GM21423 (cell line): ENCODE data around the gene CRK.
A peak's percentile ranks its signal among the peaks of the same experiment; 100 is the strongest.

Experiments
- ATAC-seq: cut with Tn5 transposase; IDR thresholded peaks from one replicate; pipeline ENCODE4 v1.9.1; 2021; ENCODE audit warnings: mild to moderate bottlenecking, moderate library complexity; ENCODE audit not compliant: unreplicated experiment

The CRK gene

DNA sequence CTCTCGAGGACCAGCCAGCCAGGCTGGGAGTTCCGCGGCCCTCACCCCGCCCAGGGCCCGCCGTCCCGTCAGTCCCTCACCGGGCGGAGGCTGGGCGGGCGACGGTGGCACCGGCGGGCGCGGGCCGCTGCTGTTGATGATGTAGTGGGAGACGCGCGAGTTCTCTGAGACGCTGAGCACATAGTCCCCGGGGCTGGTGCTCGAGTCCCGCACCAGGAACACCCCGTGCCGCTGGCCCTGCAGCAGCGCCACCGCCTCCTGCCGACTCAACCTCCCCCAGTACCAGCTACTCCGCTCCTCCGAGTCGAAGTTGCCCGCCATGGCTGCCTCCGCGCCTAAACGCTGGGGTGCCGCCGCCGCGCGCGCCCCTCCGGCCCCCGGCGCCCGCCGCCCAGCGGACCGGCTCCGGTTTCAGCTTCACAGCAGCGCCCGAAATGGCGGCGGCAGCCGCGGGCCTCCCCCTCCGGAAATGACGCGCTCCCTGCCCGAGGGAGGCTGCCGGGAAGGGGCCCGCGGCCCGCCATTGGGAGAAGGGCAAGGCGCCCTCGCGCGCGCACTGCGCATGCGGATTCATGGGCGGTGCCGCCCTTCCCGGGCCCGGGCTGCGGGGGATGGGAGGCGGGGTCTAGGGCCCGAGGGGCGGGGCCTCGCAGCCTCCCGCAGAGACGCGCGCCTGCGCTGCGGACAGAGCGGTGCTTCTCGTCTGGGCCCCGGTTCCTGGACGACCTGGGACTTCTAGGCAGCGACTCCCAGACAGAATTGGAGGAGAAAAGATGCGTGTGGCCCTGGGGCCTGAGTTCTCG is at the start of gene CRK:
TSS of gene CRK (minus strand) at position 436 of the 803 bp plus-strand sequence. CDS start at position 321, 115 bp downstream.
- ATAC-seq = peak; percentile 86

GRCh38 chr17:1505586-1505985 is 49.6 kb upstream of the CRK start:
- ATAC-seq = no peak

- no peak for ATAC-seq
Observed at GRCh38 chr17:1504866-1505265, 48.8 kb upstream of the CRK start.

DNA sequence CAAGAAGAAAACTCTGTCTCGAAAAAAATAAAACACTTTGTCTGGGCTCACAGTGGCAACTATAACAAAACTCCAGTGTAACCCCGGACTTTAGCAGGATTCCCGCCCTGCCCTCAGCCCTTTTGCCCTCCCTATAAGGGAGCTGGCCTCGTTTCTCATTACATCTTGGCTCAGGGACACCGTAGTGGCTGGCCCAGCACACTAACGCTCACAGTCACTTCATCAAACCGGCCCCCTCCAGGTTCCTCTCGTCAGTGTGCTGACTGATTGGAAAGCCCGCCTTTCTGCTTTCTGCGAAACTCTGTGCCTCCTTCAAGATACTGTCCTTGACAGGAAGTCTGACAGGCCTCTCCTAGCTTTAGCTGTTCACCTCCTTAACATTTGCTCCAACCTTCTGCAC is 47.7 kb upstream of the CRK start:
- ATAC-seq = no peak

DNA sequence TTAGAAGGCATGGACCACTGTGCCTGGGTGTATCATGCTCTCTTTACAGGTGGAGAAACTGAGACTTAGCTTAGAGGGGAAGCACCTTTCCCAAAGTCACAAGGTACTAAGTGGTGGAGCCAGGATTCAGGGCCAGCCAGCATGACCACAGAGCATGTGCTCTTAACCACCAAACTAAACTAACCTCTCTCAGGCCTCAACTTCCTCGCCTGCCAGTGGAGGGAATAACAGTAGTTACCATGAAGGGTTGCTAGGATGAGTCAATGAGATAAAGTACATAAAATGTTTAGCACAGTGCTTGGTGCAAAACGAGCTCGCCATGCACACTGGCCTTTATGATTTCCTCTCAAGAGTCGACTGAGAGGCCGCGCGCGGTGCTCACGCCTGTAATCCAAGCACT is 42.8 kb upstream of the CRK start:
- ATAC-seq = no peak

DNA sequence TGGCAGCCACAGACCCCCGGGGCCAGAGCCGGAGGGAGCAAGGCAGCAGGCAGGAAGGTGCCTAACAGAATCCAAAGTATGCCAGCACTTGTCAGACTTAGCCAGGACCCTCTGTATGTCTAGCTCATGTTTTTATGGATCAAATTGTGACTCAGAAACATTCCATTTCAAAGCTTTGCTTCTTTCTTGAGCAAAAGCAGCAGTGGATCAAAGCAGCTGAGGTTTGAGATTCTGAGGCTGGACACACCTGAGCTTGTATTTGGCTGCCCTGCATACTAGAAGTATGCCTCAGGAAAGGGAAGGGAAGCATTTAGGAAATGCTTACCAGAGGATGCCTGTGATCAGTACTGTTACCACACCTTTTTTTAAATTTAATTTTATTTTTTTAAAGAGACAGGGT is 42.2 kb upstream of the CRK start:
- no peak for ATAC-seq

DNA sequence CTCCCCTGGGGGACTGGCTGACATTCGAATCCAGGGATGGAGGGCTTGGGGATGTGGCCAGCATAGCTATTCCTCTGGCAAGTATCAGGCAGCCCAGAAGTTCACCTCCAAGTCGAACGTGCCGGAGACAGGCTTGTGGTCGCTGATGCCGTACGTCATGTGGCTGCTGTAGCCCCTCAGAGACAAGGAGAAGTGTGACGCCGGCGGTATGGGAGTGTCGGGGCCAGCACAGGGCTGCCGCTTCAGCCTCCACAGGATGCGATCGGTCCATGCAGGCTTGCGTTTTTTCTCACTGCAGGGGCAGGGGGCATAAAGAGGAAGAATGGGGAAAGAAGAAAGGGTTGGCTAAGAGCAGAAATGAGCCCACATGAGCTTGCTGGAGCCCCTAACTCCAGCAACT is 41.8 kb upstream of the CRK start:
- ATAC-seq = no peak

DNA sequence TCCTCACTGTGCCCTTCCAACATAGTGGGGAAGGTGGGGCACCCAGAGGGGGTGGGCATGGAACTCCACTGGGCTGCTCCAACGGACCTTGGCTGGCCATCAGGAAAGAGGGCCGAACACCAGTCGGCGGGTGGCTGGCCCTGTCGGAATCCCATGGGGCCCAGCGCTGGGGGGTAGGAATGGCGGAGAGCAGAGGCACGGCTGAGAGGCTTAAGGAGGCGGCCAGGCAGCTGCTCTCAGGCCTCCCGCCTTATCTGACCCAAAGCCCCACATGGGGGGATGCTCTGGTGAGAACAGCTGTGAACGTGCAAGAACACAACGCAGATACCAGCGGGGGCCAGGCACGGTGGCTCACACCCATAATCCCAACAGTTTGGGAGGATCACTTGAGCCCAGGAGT is 40.8 kb upstream of the CRK start:
- ATAC-seq = no peak

DNA sequence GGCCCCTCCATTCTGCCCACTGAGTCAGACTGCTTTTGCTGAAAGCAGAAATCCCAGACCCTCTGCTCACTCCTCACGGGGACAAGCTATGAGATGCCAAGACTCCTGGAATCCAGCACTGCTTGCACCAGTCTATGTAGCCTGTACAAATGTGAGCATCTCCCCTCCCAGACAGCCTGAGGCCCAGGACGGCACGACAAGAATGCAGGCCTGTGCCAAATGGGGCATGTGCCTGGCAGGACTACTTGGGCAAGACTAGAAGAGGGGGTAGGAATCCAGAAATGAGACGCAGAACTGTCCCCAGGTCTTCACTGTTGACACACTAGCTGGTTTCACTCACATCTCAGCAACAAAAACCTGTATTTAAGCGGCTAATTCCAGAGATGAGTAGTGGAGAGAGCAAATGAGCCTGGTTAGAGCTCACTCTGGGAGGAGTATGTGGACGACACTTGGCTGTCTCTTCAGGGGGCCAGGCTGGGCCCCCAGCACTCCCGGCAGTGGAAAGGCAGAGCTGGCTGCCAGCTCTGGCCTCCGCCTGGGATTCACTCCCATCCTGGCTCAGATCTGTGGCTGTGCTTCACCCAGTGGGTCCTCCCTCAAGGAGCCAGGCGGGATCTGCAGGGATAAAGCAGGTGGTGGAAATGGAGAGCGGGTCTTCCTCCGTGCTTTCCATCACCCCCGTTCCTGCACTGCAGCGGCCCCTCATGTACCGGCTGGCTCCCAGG is 39.4 kb upstream of the CRK start:
- ATAC-seq = no peak

DNA sequence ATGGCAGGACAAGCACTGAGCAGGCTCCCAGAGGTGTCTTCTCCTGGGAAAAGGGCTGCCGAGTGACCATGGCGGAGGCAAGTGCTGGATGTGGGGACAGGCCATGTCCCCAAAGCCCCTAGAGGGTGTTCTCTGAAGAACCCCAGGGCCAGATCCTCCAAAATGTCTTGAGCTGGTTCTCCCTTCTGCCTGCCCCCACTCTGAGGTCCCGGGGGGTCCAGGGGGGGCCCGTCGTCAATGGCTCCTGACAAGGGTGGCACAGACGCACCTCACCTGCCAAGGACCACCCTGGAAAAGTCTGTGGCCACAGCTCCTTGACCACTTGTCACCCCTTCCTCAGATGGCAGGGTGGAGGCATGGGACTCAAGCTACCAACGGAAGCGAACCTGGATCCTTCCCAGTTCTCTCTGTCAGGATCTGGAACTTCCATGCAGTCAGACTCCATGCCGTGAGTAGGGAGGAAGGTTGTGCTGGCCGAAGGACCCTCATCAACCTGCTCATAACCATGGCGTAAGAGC is 38.8 kb upstream of the CRK start:
- no peak for ATAC-seq

DNA sequence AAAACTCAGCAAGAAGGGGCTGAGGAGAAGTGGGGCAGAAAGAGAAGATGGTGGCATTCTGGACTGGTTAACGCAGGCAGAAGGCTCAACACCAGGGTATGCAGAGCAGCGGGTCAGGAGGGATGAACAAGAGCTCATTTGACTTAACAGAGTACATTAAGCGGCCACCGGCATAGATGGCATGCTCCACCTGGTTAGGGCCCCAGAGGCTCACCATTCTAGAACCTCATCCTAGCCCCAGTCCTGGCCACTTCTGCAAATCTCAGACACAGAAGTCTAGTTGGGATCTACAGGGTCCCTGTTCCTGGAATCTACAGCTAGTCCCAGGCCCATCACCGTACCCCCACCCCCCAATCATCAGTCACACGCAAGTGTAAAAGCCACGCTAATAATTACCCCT is 38.2 kb upstream of the CRK start:
- no peak for ATAC-seq

DNA sequence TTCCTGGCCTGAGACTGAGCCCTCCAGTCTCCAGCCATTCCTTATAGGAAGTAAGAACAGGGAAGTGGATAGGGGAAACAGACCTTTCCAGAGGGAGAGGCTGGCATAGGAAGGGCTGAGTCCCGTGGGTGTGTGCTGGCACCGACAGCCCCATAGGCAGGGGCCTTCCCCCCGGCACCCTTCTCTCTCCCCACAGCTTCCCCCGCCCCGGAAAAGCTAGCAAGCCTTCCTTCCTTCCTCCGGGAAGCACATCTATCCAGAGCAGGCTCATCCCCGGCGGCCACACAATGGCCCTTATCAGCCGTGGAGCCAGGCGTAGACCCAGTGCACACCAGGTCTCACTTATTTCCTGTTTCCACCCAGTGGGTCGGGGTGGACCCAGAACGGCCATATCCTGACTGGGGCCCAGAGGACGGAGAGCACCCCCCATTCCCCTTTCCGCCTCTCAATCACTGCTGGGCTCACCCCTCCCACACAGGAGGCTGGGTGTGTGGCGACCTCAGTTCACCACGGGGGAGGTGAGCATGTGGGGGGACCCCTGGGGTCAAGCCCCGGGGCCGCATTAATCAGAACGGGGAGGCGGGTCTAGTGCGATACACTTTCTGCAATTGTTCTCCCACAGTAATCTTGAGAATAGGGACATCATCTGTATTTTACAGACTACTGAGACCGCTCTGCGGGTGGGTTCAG is 37.4 kb upstream of the CRK start:
- ATAC-seq = no peak

DNA sequence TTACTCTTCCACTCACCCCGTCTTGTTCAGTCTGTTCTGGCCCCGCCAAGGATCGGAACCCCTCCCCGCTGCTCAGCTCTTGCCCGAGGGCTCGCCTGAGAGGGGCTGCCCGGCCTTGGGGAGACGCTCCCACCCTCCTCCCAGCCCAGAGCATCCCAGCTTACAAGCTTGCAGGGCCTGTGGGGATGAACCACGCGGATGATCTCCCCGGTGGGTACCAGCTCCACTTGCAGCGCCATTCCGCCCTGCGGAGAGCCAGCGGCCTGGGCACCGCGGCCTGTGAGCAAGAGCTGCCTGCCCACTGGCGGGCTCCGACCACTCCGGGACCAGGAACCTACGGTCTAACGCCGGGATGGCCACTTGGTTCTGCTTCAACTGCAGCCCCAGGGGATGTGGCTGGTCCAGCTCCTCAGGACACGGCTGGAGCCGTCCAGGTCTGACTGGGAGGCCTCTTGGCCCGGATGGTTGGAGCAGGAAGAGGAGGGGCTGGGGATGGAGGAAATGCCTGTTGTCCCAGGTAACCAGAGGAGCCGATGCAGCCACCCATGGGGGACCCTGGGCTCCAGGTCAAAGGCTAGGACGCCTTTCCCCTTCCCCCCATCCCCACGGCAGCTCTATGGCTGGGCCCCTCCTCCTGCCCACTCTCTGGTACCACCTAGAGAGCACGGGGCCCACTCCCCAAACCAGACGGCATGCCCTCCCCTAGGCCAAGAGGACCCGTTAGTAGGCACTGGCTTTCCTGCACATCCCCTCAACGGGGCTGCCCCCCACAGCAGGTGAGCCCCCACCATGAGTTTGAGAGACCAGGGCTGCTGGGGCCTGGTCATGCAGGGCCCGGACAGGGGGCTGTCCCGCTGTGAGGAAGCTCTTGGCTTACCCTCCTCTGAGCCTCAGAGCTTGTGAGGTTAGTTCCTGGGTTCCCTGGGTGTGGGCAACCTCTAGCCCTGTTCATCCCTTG is 36.5 kb upstream of the CRK start, which contains the start of gene MYO1C:
TSS of gene MYO1C (minus strand) at position 438 of the 958 bp plus-strand sequence. CDS start at position 239, 199 bp downstream.
- ATAC-seq = no peak

DNA sequence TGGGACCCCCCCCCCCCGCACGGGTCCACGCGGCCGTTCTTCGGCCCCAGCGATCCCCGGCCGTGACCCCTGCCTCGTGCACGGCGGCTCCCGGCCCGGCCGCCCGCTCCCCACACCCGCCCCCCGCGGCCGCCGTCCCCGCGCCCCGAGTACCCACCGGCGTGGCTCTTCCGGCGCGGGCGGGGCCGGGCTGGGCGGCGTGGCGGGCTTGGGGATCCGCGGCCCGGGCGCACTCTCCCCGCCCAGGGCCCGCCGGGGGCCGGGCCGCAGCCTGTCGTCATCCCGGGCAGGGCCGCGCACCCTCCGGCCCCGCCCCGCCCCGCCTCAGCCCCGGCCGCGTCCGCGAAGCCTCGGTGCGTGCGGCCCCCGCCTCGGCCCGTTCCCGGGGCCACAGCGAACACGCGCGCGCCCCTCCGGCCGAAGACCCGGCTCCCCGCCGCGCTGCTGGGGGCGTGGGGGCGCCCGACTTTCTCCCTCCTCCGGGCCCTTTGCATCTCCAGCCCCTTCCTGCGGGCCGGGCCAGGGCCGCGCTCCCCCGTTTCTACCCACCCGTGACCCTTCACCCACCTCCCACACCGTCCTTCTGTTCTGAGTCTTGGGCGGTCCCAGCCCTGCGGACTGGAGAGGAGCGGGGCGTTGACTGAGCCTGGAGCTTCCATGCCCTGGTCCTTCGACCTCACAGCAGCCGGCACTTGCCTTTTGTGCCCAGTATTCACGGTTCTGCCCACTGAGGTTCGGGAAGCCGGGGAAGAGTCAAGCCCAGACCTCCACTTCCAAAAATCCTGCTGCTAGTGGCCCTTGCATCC is 35.6 kb upstream of the CRK start:
- peak; percentile 29 for ATAC-seq

GRCh38 chr17:1490643-1491442 is 34.8 kb upstream of the CRK start:
- peak; percentile 28 for ATAC-seq

DNA sequence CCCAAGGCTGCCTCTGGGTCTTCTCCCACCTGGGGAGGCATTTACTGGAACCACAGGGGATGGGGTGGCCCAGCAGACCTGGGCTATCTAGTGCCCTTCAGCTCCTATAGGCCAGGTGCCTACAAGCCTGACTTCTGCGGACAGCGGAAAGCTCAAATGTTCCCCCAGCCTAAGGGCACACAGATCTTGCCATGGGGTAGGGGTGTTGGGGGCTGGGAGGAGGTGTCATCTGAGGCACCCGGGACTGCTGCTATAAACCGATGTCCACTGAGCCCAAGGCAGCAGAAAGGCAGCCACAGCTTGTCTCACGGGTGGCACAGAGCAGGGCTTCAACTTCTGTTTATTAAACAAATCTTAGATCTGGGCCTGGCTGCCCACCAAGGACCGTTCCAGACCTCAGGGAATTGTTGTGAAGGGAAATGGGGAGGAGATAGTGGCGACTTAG is 32.8 kb upstream of the CRK start:
- ATAC-seq = no peak

DNA sequence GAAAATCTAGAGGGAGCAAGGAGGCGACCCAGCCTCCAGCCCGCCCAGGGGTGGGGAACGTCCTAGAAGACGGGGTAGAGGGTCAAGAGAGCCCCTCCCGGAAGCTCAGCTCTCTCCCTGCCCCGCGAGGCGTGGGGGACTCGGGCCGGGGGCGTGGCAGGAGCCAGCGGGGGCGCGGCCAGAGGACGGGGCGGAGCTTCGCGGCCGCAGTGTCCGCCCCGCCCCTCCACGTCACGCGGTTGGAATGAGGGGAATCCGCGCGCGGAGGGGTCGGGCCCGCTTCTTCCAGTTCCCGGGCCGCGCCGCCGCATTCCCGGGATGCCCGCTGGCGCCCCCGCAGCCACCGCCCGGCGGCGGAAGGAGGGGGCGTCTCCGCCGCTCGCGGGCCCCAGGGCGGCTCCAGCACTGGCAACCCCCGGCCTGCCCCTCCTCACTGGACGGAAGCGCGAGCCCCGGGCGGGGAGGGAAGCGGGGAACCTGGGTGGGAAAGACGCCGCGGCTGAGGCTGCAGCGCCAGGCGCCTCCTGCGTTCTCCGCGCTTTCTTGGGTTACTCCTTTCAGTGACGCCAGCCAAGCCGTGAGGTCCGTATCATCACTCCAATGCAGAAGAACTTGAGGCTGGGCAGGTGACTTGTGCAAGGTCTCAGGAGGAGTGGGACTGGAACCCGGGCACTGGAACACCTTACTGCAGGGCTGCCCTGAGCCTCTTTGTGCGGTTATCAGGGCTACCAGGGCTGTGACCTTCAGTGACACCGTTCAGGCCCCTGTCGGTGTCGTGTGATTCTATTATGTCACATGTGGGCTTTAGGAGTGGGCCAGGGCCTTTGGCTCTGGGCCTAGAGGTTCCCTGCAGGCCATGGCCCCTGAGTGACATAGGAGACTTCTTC is 32.1 kb upstream of the CRK start:
- ATAC-seq = peak; percentile 29
